Measurements from ENCODE around the gene AMIGO3.
"Not testable (repeated sequence)": the region's sequence is repeated elsewhere in the genome, so short reads cannot be mapped to it uniquely, and the experiment has no call there.

AMIGO3 gene
- 0 reads per million in 17 experiments for total RNA-seq

GRCh38 chr3:49719214-49719884, at the start of gene AMIGO3:
Gene AMIGO3 (minus strand): TSS chr3:49719684. CDS start chr3:49719465, 219 bp downstream.
- peak; percentile 95 to 98 (median 96) for DNase-seq

GRCh38 chr3:49763981-49764380, 44.5 kb upstream of the AMIGO3 start:
- DNase-seq = no peak

GRCh38 chr3:49761661-49762060, 42.2 kb upstream of the AMIGO3 start:
- no peak for DNase-seq

- no peak for DNase-seq
Measured at GRCh38 chr3:49759226-49759625, 39.7 kb upstream of the AMIGO3 start.

- DNase-seq = no peak
Measured at GRCh38 chr3:49757197-49757596, 37.7 kb upstream of the AMIGO3 start.

GRCh38 chr3:49756036-49756435, 36.6 kb upstream of the AMIGO3 start:
- no peak for DNase-seq

GRCh38 chr3:49754536-49754935, 35.1 kb upstream of the AMIGO3 start:
- no peak for DNase-seq

GRCh38 chr3:49751501-49751900, 32.0 kb upstream of the AMIGO3 start:
- DNase-seq = no peak

GRCh38 chr3:49750056-49750455, 30.6 kb upstream of the AMIGO3 start:
- no peak for DNase-seq

- DNase-seq = not testable (repeated sequence)
Measured at GRCh38 chr3:49748874-49749273, 29.4 kb upstream of the AMIGO3 start.

- no peak for DNase-seq
Measured at GRCh38 chr3:49747792-49748480, 28.5 kb upstream of the AMIGO3 start.

GRCh38 chr3:49745986-49746385, 26.5 kb upstream of the AMIGO3 start:
- DNase-seq = no peak

GRCh38 chr3:49740427-49740826, 20.9 kb upstream of the AMIGO3 start:
- no peak for DNase-seq

GRCh38 chr3:49738067-49738713, 18.7 kb upstream of the AMIGO3 start:
- no peak for DNase-seq

GRCh38 chr3:49734752-49735151, 15.3 kb upstream of the AMIGO3 start:
- DNase-seq = no peak

- DNase-seq = no peak
Measured at GRCh38 chr3:49733551-49733950, 14.1 kb upstream of the AMIGO3 start.

GRCh38 chr3:49732597-49732996, 13.1 kb upstream of the AMIGO3 start:
- DNase-seq = no peak

GRCh38 chr3:49729966-49730609, 10.6 kb upstream of the AMIGO3 start:
- DNase-seq = no peak

- DNase-seq = no peak
Measured at GRCh38 chr3:49727924-49728361, 8.5 kb upstream of the AMIGO3 start.

- no peak for DNase-seq
Measured at GRCh38 chr3:49727154-49727923, 7.9 kb upstream of the AMIGO3 start.

- no peak for DNase-seq
Measured at GRCh38 chr3:49725906-49726681, 6.6 kb upstream of the AMIGO3 start.

GRCh38 chr3:49724586-49724985, 5.1 kb upstream of the AMIGO3 start:
- peak in 1 of 4 experiments; percentile 9 for DNase-seq
